IMR-90 (cell line): Measurements from ENCODE around the gene PLAAT2.

ENCODE experiments used
- POLR2A ChIP-seq: IDR thresholded peaks from 2 replicates; pipeline ENCODE4 v1.6.1; 2012; ENCODE audit warnings: mild to moderate bottlenecking, low read depth, low read length
- TF ChIP-seq, protein P1 (sequence below): conservative IDR thresholded peaks from 2 replicates; pipeline ENCODE4 v1.5.1; 2012; ENCODE audit warnings: mild to moderate bottlenecking, low read depth, low read length, improper control_type of control experiment

DNA sequence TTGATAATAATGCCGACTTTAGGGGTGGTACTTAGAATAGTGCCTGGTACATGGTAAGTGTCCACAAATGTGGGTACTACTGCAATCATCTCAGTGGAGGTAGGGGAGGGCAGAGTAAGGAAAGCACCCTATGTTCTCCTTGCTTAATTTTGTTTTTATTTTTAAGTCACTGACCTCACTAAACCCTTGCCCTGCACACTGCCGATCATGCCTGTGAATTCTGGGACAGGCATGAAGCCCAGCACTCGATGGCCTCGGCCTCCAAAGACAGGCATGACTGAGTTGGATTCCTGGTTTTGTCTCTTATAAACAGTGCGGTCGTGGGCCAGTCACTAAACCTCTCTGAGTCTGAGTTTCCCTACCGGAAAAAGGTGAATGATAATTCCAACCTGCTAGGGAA lies 50.4 kb downstream of the PLAAT2 start:
- TF ChIP-seq POLR2A, result no peak
- TF ChIP-seq, protein P1, sequence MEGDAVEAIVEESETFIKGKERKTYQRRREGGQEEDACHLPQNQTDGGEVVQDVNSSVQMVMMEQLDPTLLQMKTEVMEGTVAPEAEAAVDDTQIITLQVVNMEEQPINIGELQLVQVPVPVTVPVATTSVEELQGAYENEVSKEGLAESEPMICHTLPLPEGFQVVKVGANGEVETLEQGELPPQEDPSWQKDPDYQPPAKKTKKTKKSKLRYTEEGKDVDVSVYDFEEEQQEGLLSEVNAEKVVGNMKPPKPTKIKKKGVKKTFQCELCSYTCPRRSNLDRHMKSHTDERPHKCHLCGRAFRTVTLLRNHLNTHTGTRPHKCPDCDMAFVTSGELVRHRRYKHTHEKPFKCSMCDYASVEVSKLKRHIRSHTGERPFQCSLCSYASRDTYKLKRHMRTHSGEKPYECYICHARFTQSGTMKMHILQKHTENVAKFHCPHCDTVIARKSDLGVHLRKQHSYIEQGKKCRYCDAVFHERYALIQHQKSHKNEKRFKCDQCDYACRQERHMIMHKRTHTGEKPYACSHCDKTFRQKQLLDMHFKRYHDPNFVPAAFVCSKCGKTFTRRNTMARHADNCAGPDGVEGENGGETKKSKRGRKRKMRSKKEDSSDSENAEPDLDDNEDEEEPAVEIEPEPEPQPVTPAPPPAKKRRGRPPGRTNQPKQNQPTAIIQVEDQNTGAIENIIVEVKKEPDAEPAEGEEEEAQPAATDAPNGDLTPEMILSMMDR, result no peak
